ES-I3 (cell line): ENCODE data around the gene SPNS2.

Experiments
- H3K36me3 ChIP-seq: 2 replicates; pipeline ENCODE4 v1.6.1; 2013; ENCODE audit warnings: mild to moderate bottlenecking, low read length, control low read depth, moderate library complexity; ENCODE audit not compliant: insufficient read depth
- H3K4me1 ChIP-seq: 2 replicates; pipeline ENCODE4 v1.6.1; 2013; ENCODE audit warnings: mild to moderate bottlenecking, control low read depth, low read length; ENCODE audit not compliant: insufficient read depth
- H3K9ac ChIP-seq: 2 replicates; pipeline ENCODE4 v1.6.1; 2013; ENCODE audit warnings: low read depth, mild to moderate bottlenecking, low read length, moderate library complexity
- H3K9me3 ChIP-seq: 2 replicates; pipeline ENCODE4 v1.6.1; 2013; ENCODE audit warnings: mild to moderate bottlenecking, low read length, moderate library complexity; ENCODE audit not compliant: control insufficient read depth, insufficient read depth

The SPNS2 gene

DNA sequence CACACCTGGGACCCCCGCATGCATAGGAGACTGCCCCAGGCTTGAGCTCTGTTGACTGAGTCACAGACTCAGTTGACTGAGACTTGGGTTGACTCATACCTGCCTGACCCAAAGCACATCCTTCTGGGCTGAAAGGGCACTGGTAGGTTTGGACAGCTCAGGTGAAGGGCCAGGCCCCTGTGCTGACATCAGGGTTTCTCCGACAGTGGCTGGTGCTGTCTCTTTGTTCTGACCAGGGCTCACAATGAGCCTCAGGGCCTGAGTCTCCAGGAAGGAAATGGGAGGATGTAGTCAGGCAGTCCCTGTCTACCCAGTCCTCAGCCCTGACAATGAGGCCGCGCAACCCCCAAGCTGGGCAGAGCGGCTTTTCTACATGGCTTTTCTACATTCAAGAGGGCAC is 6.5 kb downstream of the SPNS2 start:
- peaks cover 17% of the 10 kb centered on the region for H3K4me1 ChIP-seq
- H3K9ac ChIP-seq = no peak overlapping the region
- H3K9me3 ChIP-seq = no peaks in the 10 kb centered on the region
- H3K36me3 ChIP-seq = no peaks in the 10 kb centered on the region

GRCh38 chr17:4506175-4506813 is 7.6 kb downstream of the SPNS2 start:
- Histone ChIP-seq H3K36me3 (no peaks in the 10 kb centered on the region), H3K9ac (no peak overlapping the region), H3K9me3 (no peaks in the 10 kb centered on the region), H3K4me1 (peaks cover 10% of the 10 kb centered on the region; the same call in 1 of the 2 replicates)

GRCh38 chr17:4506892-4507291 is 8.2 kb downstream of the SPNS2 start:
- H3K36me3 ChIP-seq = no peaks in the 10 kb centered on the region
- H3K9me3 ChIP-seq = no peaks in the 10 kb centered on the region
- no peak overlapping the region for H3K9ac ChIP-seq
- peaks cover 7% of the 10 kb centered on the region; the same call in 1 of the 2 replicates for H3K4me1 ChIP-seq

DNA sequence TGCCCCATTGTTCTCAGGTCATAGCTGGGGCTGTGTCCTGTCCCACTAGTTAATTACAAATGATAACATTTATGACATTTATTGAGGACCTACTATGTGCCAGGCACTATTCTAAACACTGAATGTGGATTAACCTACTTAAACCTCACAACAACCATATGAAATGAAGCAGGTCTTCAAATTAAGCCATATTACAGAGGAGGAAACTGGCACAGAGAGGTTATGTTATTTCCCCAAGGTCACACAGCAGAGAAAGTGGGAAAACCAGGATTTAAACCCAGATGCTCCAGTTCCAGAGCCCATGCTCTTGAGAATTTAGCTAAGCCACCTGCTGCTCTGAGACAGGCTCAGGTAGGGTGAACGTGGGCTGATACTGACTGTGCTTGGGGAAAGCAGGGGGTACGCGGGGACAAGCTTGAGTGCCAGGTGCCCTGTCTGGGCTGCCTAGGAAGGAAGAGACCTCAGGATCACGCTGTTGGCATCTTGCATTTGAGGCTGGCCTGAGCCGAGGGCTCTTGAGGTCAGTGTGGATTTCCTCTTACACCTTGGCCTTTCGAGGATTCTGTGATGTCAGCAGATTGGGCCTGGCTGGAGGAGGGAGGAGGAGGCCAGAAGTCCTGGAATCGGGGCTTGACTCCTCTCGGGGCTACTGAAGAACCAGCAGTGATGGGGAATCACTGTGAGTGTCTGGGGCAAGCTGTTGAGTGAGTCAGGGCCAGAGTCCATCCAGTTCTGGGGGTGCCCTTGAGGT is 8.9 kb downstream of the SPNS2 start:
- H3K36me3 ChIP-seq = no peaks in the 10 kb centered on the region
- H3K9ac ChIP-seq = no peak overlapping the region
- no peaks in the 10 kb centered on the region for H3K9me3 ChIP-seq
- H3K4me1 ChIP-seq = peaks cover 7% of the 10 kb centered on the region; the same call in 1 of the 2 replicates

- no peaks in the 10 kb centered on the region for H3K9me3 ChIP-seq
- H3K9ac ChIP-seq = no peak overlapping the region
- no peaks in the 10 kb centered on the region for H3K36me3 ChIP-seq
- peaks cover 7% of the 10 kb centered on the region; the same call in 1 of the 2 replicates for H3K4me1 ChIP-seq
These were observed 9.5 kb downstream of the SPNS2 start for GRCh38 chr17:4508207-4508606.

- Histone ChIP-seq H3K9ac (no peak overlapping the region), H3K4me1 (peaks cover 10% of the 10 kb centered on the region; the same call in 1 of the 2 replicates), H3K9me3 (no peaks in the 10 kb centered on the region), H3K36me3 (no peaks in the 10 kb centered on the region)
These were observed 10.7 kb downstream of the SPNS2 start for GRCh38 chr17:4509401-4509800.

DNA sequence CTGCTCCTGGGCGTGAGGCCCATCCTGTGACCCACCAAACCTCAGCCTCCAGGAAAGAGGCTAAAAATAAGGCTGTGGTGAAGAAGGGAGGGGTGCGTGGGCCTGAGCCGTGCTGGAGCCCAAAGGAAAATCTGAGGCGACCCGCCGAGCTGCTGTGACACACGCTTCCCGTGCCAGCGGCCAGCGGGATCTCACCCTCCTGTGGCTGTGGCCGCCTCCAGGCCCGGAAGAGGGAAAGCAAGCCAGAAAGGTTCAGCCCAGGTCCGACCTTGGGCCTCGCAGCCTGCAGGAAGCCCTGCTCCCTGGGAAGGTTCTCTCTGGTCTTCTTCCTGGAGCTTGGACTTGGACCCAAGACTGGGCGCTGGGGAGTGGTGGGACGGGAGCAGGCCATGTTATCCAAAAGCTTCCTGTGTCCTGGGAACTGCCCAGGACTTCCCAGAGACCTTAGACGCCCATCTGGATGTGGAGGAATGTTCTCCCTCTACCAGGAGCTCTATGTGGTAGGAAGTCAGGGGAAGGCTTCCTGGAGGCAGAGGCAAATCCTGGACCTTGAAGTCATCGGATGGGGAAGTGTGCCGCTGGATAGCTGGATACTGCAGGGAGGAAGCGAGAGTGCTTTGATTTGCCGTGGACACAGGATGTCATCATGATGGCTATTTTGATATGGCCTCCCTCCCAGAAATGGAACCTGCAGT is 11.4 kb downstream of the SPNS2 start:
- Histone ChIP-seq H3K36me3 (no peaks in the 10 kb centered on the region), H3K9ac (no peak overlapping the region), H3K9me3 (no peaks in the 10 kb centered on the region), H3K4me1 (peaks cover 10% of the 10 kb centered on the region; the same call in 1 of the 2 replicates)

DNA sequence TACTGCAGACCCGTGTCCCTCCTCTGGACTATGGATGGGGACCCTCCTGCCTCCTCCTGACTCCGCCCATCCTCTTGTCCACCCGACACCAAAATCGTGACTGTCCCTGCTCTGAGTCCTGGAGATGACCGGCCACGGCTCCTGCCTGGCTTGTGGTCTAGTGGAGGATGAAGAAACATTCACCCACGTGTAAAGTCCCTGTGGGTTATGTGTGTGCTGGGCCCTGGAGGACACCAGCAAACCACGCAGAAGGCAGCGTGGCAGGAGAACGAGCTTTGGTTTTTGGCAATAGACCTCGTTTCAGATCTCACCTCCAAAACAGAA is 11.9 kb downstream of the SPNS2 start:
- Histone ChIP-seq H3K36me3 (no peaks in the 10 kb centered on the region), H3K9ac (no peak overlapping the region), H3K4me1 (peaks cover 7% of the 10 kb centered on the region; the same call in 1 of the 2 replicates), H3K9me3 (no peaks in the 10 kb centered on the region)

- no peaks in the 10 kb centered on the region for H3K36me3 ChIP-seq
These were observed 12.7 kb downstream of the SPNS2 start for GRCh38 chr17:4511199-4511932.

DNA sequence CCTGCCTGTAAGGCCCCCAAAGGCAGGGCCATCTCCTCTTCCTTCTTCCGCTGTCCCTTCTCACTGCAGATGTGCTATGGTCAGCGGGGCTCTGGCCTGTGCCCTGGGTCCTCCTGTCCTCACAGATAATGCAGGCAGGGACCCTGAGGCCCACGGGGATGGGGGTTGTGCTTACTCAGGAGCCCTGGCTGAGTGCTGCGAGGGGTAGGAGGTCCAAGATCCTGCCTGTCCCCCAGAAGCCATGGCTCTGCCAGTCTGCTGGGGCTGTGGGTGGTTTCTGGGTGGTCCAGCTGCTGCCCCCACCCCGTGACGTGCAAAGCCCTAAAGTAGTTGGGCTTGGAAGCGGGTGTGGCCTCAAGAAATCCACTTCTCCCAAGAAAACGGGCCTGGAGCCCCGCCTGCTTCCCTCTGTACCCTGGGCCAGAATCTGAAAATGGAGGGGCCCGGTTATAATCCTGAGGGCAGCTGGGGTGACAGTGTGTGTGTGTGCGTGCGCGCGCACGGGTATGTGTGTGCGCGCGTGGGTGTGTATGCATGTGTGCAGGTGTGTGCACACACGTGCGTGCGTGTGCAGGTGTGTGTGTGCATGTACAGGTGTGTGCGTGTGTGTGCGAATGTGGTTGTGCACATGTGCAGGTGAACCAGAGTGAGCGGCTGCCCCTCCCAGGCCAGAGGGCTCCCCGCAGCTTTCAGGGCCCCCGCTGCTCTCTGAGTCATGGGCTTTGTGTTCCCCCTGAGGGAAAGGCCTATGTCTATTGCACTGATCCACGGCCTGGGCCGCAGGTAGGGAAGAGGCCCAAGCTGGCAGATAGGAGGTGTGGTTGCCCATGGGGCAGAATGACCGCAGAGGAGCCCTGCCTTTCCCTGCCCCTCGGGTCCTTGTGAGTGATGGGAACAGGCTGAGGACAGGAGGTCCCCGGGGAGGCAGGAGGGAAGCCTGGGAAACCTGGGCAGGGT is 13.8 kb downstream of the SPNS2 start:
- H3K36me3 ChIP-seq = no peaks in the 10 kb centered on the region
- peaks cover 3% of the 10 kb centered on the region; the same call in 1 of the 2 replicates for H3K4me1 ChIP-seq
- no peak overlapping the region for H3K9ac ChIP-seq
- H3K9me3 ChIP-seq = no peaks in the 10 kb centered on the region

More at GRCh38 chr17:4511199-4511932, 12.7 kb downstream of the SPNS2 start:
- Histone ChIP-seq H3K4me1 (peaks cover 3% of the 10 kb centered on the region; the same call in 1 of the 2 replicates), H3K9me3 (no peaks in the 10 kb centered on the region), H3K9ac (no peak overlapping the region)

- peaks cover 3% of the 10 kb centered on the region; the same call in 1 of the 2 replicates for H3K4me1 ChIP-seq
- H3K9me3 ChIP-seq = no peaks in the 10 kb centered on the region
- no peak overlapping the region for H3K9ac ChIP-seq
- no peaks in the 10 kb centered on the region for H3K36me3 ChIP-seq
These were observed 14.7 kb downstream of the SPNS2 start for GRCh38 chr17:4513113-4514032.

DNA sequence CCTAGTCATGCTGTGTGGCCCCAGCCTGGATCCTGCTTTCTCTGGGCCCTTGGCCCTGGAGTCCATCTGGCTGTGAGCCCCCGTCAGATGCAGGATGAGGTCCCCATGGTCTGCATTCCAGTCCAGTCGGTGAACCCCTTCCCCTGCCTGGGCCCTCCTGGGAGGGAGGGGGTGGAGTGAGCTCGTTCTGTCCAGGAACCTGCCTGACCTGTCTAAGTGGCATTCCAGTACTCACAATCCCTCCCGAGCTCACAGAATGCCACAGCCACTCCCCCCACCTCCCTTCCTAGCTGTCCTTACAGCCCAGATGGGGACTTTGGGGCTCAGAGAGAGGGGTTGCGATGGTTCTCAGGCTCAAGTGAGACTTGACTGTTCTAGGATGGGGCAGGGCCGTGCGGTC is 15.5 kb downstream of the SPNS2 start:
- Histone ChIP-seq H3K4me1 (peaks cover 3% of the 10 kb centered on the region; the same call in 1 of the 2 replicates), H3K9me3 (no peaks in the 10 kb centered on the region), H3K36me3 (no peaks in the 10 kb centered on the region), H3K9ac (no peak overlapping the region)
